ENCODE measurements around the gene TMEM94. TPM values are rescaled to one million over a fixed set of nuclear protein-coding genes. Genes with fewer than 3 reads are reported as not detected.
A peak's percentile ranks its signal among the peaks of the same experiment; 100 is the strongest.

Gene TMEM94
- total RNA-seq, 4 donors from 2014 or later, result 19.3 to 56.5 (median 28.3) TPM

DNA sequence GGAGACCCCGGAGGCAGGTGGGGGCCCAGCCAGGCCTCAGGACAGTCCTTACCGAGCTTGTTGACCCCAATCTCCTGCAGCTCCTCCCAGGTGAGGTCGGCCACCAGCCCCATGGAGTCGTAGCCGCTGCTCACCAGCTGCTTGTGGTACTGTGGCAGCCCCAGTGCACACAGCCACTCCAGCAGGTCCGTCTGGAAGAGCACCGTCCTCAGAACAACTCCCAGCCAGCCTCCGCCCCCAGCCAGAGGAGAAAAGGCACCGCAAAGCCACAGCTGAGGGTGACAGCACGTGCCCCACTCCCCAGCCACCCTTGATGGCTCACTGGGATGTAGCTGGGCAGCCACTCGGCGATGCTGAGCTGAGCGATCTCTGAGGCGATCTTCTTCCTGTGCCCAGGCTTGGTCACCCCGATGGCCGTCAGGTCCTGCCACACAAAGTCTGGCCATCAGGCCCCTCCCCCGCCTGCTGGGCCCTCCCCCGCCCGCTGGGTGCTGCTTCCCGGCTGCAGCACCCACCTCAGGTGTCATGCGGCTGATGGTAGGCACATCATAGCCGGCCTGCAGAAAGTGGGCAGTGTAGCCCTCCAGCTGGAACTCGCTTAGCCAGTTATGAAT, 47.0 kb downstream of the TMEM94 start:
- H3K4me3 ChIP-seq, result no peak overlapping the region
- peaks cover 0 to 63% (median 0%) of the 10 kb centered on the region in 3 donors for H3K4me1 ChIP-seq
- peaks cover 12 to 100% (median 17%) of the 10 kb centered on the region in 3 donors for H3K36me3 ChIP-seq
- no peaks in the 10 kb centered on the region for H3K27me3 ChIP-seq
- peak overlapping the region in 1 of 4 donors; percentile 17 for H3K27ac ChIP-seq
- intact Hi-C loops (cut with DNase I), result loop anchor here (10.0 kb wide), 2 partner anchors 179 to 251 kb away; no protein-coding TSS in a partner anchor
- TF ChIP-seq POLR2A (IDR thresholded peaks at IDR 0.05), result no peak
- TF ChIP-seq, protein P1, sequence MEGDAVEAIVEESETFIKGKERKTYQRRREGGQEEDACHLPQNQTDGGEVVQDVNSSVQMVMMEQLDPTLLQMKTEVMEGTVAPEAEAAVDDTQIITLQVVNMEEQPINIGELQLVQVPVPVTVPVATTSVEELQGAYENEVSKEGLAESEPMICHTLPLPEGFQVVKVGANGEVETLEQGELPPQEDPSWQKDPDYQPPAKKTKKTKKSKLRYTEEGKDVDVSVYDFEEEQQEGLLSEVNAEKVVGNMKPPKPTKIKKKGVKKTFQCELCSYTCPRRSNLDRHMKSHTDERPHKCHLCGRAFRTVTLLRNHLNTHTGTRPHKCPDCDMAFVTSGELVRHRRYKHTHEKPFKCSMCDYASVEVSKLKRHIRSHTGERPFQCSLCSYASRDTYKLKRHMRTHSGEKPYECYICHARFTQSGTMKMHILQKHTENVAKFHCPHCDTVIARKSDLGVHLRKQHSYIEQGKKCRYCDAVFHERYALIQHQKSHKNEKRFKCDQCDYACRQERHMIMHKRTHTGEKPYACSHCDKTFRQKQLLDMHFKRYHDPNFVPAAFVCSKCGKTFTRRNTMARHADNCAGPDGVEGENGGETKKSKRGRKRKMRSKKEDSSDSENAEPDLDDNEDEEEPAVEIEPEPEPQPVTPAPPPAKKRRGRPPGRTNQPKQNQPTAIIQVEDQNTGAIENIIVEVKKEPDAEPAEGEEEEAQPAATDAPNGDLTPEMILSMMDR (IDR thresholded peaks at IDR 0.05), result no peak
- H3K9me3 ChIP-seq, result no peaks in the 10 kb centered on the region
- 93% methylated on average over 3 of the region's 23 CpGs; no CpG with 5 or more reads in 1 of the 2 donors for WGBS, 2 donors
- DNase-seq, result no peak

DNA sequence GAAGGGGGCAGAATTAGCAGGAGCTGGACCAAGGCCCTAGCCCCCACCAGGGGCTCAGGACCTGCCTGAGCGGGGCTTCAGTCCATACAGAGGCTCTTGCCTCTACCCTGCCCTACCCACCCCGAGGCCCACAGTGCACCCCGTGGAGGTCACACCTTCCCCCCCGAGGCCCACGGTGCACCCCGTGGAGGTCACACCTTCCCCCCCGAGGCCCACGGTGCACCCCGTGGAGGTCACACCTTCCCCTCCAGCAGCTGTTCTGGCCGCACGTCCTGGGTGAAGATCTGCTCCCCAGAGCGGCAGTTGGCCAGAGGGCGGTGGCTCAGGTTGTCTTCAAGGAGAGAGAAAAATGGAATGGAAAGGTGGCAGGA, 47.5 kb downstream of the TMEM94 start:
- 100% methylated on average over 1 of the region's 13 CpGs; no CpG with 5 or more reads in 1 of the 2 donors for WGBS, 2 donors
- Histone ChIP-seq H3K36me3 (peaks cover 12 to 100% (median 17%) of the 10 kb centered on the region in 3 donors), H3K4me3 (no peak overlapping the region), H3K27ac (peak overlapping the region in 1 of 4 donors; percentile 17), H3K27me3 (no peaks in the 10 kb centered on the region), H3K9me3 (no peaks in the 10 kb centered on the region), H3K4me1 (peaks cover 0 to 63% (median 2%) of the 10 kb centered on the region in 3 donors)
- DNase-seq, result no peak
- TF ChIP-seq POLR2A (IDR thresholded peaks at IDR 0.05), result no peak
- TF ChIP-seq, protein P1 (IDR thresholded peaks at IDR 0.05), result no peak
- intact Hi-C loops (cut with DNase I), result loop anchor here (10.0 kb wide), 2 partner anchors 179 to 251 kb away; no protein-coding TSS in a partner anchor

DNA sequence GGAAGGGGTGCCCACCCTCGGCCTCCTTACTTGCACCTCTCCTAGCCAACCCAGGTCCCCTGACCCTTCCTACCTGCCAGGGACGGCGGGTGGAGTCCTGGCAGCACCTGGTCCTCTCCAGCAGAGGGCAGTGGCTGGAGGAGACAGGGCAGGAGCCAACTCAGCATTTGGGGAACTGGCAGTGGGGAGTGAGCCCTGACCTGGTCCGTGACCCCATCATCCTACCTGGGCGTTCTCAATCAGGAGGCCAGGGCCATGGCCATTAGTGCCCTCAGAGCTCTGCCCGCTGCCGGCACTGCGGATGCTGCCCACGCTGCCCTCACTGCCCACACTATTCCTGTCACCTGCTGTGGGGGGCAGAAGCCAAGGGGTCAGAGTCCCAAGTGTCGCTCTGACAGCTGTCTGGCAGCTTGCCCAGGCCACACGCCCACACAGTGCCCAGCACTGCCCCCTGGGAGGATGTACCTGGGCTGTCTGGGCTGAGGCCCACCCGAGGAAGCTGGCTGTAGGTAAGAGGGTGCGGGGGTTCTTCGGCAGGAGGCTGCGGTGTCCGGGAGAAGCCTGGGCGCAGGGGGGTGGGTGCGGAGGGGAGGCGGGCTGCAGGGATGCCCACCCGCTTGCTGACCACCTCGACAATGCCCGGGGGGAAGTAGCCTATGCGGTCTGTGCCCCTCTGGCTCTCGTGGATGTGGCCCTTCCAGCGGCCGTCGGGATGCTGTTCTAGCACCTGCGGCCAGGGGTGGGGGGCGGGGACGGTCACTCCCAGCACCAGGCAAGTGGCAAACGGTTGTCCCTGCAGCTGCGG, 48.1 kb downstream of the TMEM94 start:
- Histone ChIP-seq H3K9me3 (no peaks in the 10 kb centered on the region), H3K27ac (peak overlapping the region in 2 of 4 donors; percentile 5 to 17), H3K27me3 (no peaks in the 10 kb centered on the region), H3K36me3 (peaks cover 12 to 97% (median 17%) of the 10 kb centered on the region in 3 donors), H3K4me3 (no peak overlapping the region), H3K4me1 (peaks cover 0 to 63% (median 8%) of the 10 kb centered on the region in 3 donors)
- TF ChIP-seq, protein P1 (IDR thresholded peaks at IDR 0.05), result peak in 5 of 6 experiments; percentile 47 to 72 (median 55)
- no peak for TF ChIP-seq POLR2A (IDR thresholded peaks at IDR 0.05)
- DNase-seq, result no peak
- intact Hi-C loops (cut with DNase I), result loop anchor here (10.0 kb wide), 2 partner anchors 180 to 250 kb away; no protein-coding TSS in a partner anchor
- WGBS, 2 donors, result 75 to 81% methylated on average over 4 to 16 of the region's 32 CpGs

DNA sequence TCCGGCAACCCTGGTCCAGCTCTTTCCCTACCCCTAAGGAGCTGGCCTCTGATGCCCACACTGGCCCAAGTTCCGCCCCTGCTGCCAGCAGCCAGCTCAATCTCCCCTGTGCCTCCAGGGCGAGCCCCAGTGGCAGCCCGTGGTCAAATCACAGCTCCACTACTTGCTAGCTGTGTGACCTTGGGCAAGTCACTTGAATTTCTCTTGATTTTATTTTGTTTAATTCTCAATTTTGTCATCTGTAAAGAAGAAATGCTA, 48.6 kb downstream of the TMEM94 start:
- Histone ChIP-seq H3K9me3 (no peaks in the 10 kb centered on the region), H3K36me3 (peaks cover 12 to 92% (median 17%) of the 10 kb centered on the region in 3 donors), H3K4me1 (peaks cover 0 to 63% (median 12%) of the 10 kb centered on the region in 3 donors), H3K27me3 (no peaks in the 10 kb centered on the region), H3K4me3 (no peak overlapping the region), H3K27ac (no peak overlapping the region)
- intact Hi-C loops (cut with DNase I), result loop anchor here (10.0 kb wide), 2 partner anchors 180 to 250 kb away; no protein-coding TSS in a partner anchor
- TF ChIP-seq, protein P1 (IDR thresholded peaks at IDR 0.05), result no peak
- TF ChIP-seq POLR2A (IDR thresholded peaks at IDR 0.05), result no peak
- 72 to 82% methylated on average over 3 of the region's 4 CpGs for WGBS, 2 donors
- DNase-seq, result no peak

DNA sequence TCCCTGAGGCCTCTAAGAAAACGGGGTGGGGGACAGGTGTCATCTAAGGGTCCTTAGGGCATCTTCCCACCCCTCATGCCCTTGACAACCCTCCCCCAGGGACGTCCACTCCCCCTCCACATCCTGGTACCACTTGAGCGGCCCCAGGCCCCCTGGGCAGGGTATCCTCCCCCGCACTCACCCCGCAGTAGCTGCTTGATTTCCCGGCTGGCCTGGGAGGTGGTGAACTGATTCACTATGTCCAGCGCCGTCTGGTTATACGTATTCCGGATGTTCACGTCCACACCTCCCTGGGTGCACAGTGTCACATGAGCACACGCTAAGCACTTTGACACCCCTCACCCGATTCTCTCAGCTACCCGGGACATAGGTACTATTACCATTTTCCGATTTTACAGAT, 49.2 kb downstream of the TMEM94 start:
- peaks cover 0 to 64% (median 15%) of the 10 kb centered on the region in 3 donors for H3K4me1 ChIP-seq
- no peak for TF ChIP-seq POLR2A (IDR thresholded peaks at IDR 0.05)
- TF ChIP-seq, protein P1 (IDR thresholded peaks at IDR 0.05), result no peak
- DNase-seq, result no peak
- intact Hi-C loops (cut with DNase I), result loop anchor here (10.0 kb wide), 2 partner anchors 181 to 249 kb away; no protein-coding TSS in a partner anchor
- H3K9me3 ChIP-seq, result no peaks in the 10 kb centered on the region
- H3K27me3 ChIP-seq, result no peaks in the 10 kb centered on the region
- WGBS, 2 donors, result 78 to 95% methylated on average over 7 to 10 of the region's 15 CpGs
- peaks cover 12 to 86% (median 17%) of the 10 kb centered on the region in 3 donors for H3K36me3 ChIP-seq
- H3K27ac ChIP-seq, result no peak overlapping the region
- H3K4me3 ChIP-seq, result no peak overlapping the region
